Effector CD8-positive, alpha-beta T cell (primary cell): ENCODE data around the gene AGMO.
"Not testable (repeated sequence)": the region's sequence is repeated elsewhere in the genome, so short reads cannot be mapped to it uniquely, and the experiment has no call there.

Experiments
- DNase-seq: peaks from one replicate; lab custom pipeline; 2025; lab: John Stamatoyannopoulos, UW

AGMO gene

DNA sequence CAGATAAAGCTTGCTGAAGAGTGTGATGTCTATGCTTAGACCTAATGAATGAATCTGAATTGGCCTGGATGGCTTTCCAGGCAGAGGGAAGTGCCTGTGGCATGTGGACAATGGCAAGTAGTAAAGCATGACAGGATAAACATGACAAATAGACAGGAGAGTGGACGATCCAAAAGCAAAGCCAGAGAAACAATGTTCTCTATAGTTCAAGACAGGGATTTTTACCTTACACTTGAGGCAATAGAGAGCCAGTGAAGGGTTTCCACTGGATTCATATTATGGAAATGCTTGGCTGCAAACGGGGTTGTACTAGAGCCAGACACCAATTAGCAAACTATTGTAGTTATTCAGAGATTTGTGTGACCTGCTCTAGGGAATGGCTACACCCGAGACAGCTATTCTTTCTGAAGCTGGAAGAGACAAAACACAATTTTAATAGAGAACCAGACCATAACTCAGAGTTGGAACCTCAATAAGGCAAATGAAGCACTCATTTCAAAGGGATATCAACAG lies 2.3 kb downstream of the AGMO start:
- DNase-seq, result no peak

DNA sequence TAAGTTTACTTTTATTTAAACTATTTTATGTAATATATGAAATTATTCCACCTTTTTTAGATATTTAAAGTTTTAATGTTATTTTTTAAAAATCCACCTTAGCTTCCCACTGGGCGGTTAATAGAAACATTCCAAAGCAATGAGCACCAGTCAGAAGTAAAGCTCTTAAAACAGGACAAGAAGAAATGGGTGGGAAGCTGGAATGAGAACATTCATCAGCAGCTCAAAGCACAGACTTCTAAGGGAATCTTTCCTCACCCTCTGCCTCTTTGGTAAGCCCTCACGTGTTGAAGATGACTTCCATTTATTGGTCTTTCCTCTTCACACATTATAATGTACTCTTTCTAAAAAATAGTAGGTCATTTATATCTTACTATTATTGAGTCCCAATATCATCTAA lies 3.1 kb downstream of the AGMO start:
- no peak for DNase-seq

- DNase-seq, result no peak
These were observed 4.1 kb downstream of the AGMO start for GRCh38 chr7:15557686-15558085.

DNA sequence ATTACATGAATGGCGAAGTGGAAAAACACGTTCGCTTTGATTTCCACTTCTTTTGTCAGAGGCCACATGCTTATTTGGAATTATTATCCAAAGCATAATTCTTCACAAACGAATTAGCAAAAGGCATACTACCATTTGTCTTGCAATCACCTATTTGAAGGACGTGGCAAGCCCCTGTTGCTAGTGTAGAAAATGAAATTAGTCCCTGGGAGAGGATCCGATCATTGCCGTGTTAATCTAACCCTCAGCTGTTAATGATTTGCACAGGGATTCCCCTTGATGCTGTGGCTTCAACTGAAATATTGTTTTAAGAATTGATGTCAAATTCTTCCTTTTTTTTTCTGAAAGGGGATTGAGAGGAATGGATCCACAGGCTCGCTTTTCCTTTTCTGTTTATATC lies 4.6 kb downstream of the AGMO start:
- DNase-seq, result no peak

- no peak for DNase-seq
These were observed 5.3 kb downstream of the AGMO start for GRCh38 chr7:15556339-15557105.

GRCh38 chr7:15555381-15555859 lies 6.4 kb downstream of the AGMO start:
- DNase-seq, result no peak

GRCh38 chr7:15554744-15555143 lies 7.1 kb downstream of the AGMO start:
- no peak for DNase-seq

GRCh38 chr7:15554081-15554480 lies 7.7 kb downstream of the AGMO start:
- no peak for DNase-seq

DNA sequence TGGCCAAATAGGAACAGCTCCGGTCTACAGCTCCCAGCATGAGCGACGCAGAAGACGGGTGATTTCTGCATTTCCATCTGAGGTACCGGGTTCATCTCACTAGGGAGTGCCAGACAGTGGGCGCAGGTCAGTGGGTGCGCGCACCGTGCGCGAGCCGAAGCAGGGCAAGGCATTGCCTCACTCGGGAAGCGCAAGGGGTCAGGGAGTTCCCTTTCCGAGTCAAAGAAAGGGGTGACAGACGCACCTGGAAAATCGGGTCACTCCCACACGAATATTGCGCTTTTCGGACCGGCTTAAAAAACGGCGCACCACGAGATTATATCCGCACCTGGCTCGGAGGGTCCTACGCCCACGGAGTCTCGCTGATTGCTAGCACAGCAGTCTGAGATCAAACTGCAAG lies 14.5 kb downstream of the AGMO start:
- DNase-seq, result not testable (repeated sequence)

DNA sequence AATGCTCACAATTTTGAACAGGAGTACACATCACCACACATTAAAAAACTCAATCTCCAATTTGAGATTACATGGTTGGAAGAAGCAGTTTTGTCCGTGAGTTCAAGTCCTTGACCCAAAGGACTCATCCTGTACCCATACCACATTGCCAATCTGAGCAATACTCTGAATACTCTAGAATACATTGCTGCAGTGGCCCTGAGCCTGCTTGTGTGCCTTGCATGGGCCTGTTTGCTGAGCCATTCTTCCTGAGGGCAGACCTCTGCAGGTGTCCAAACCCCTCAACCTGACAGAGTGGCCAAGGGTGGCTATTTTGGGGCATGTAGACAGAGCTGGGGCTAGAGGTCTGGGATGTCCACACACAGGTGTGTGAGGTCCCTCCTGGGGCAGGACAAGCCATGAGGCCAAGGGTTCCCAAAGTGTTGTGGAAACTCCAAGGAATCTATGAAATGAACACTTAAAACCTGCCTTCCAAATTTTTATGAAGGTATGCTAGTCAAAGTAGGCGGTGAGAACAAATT lies 15.5 kb downstream of the AGMO start:
- DNase-seq, result no peak

DNA sequence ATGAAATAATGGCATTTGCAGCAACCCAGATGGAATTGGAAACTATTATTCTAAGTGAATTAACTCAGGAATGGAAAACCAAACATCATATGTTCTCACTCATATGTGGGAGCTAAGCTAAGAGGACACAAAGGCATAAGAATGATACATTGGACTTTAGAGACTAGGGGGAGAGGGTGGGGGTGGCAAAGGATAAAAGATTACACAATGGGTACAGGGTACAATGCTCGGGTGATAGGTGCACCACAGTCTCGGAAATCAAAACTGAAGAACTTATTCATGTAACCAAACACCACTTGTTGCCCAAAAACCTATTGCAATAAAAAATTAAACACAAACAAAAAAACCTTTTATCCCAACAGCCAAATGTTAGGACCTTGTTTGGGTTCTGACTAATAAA lies 17.8 kb downstream of the AGMO start:
- no peak for DNase-seq

DNA sequence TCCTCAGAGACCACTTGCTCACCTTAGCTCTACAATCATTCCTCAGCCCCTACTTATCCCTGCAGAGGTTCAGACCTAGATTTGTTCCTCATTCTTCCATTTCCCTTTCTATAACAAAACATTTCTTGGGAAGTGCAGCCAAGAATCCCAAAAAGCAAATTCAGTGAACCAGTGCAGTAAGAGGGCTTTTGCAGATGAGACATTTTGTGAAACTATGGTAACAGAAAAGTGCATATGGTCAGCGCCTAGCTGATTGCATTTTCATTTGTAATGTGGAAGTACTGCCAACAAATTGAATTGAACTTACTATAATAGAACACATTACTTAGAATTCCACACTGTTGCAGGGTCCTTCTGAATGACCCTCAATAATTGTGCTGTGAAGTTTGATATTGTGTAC lies 18.6 kb downstream of the AGMO start:
- DNase-seq, result no peak

- no peak for DNase-seq
These were observed 34.2 kb downstream of the AGMO start for GRCh38 chr7:15527648-15528047.

- DNase-seq, result no peak
These were observed 36.1 kb downstream of the AGMO start for GRCh38 chr7:15525652-15526263.

GRCh38 chr7:15524077-15524476 lies 37.7 kb downstream of the AGMO start:
- DNase-seq, result no peak

DNA sequence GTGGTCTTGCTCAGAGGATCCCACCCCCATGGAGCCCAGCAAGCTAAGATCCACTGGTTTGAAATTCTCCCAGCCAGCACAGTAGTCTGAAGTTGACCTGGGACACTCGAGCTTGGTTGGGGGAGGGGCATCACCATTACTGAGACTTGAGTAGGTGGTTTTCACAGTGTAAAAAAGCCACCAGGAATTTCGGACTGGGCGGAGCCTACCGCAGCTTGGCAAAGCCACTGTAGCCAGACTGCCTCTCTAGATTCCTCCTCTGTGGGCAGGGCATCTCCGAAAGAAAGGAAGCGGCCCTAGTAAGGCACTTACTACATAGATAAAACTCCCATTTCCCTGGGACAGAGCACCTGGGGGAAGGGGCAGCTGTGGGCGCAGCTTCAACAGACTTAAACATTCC lies 44.0 kb downstream of the AGMO start:
- DNase-seq, result not testable (repeated sequence)

DNA sequence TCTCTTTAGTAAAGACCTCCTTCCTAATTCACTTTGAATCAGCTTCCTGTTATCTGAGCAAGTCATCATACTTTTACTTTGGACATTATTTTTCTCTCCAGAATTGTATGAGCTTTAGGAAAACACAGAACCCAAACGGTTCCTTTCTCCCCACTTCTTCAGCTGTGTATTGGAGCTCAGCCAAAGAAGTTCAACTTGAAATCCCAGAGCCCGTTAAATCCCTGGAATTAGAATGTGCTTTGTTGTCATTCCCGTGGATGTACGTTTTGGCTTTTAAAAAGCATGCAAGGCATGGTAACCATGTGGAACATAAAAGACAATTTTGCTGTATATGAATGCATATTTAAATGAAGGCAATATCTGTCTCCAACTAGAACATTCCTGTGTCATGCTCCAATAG lies 46.6 kb downstream of the AGMO start:
- no peak for DNase-seq

DNA sequence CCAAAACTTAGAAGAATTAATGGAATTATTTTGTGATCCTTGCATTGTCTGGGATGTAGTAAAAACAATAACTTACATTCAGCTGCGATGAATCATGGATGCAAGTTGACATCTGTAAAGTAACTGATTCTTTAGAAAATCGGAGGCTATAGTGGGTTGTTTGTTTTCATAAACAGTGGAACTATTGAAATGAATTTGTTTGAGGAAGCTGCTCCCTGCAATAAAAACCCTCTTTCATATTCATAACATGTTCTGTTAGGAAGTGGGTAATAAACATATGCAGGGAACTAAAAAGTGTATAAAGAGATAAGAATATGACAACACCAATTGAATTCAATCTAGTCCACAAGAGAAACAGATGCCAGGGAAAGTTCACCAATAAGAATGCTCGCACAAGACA lies 53.6 kb downstream of the AGMO start:
- DNase-seq, result no peak

DNA sequence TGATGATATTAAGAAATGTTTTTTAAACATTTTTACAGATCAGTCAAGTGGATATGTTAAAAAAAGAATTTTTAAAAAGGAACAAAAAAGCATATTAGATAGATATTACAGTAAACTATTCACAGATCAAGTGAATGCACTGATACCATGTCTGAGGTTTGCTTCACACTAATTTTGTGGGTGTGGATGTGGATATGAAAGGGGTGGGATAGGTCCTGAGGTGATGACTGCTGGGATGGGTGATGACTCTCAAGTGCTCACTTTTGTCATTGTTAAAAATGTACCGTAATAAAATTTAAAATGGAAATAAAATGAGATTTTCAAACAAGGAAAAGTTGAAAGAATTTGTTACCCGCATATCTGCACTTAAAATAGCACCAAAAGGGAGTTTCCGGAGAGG lies 54.1 kb downstream of the AGMO start:
- DNase-seq, result no peak

GRCh38 chr7:15507171-15507570 lies 54.6 kb downstream of the AGMO start:
- no peak for DNase-seq

GRCh38 chr7:15505761-15506160 lies 56.1 kb downstream of the AGMO start:
- no peak for DNase-seq

- no peak for DNase-seq
These were observed 57.5 kb downstream of the AGMO start for GRCh38 chr7:15504351-15504750.

DNA sequence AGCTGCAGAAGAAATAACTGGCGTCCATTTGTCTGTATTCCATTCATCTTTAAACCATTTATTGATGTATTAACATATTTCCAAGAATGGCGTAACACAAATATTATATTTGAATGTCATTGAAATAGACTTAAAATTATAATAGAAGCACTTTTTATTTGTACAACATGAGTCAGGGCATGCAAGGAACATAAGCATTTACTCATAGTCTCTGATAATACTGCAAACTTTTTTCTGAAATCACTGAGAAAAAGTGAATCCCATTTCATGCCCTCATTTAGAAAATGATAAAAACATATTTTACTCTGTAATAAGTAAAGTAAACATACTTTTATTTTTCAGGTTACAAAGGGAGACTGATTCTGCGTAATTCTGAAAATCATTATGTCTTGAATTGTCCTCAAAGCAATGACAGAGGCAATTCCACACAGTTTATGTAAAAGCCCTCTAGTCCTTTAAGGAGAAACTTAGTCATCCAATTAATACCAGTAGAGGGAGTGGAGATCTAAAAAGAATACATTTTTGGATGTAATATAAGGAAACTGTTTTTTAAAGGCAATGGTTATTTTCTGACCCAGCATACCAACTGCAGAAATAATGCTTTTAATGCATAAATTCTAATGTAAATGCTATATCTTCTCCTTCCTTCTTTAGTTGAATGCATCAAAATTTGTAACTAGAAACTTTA lies 58.1 kb downstream of the AGMO start:
- no peak for DNase-seq
